NT2/D1 (cell line): ENCODE measurements around the gene DLAT.

Experiments used
- SUZ12 ChIP-seq: IDR thresholded peaks from 2 replicates; pipeline ENCODE4 v1.6.1; 2011; ENCODE audit not compliant: insufficient read length, insufficient read depth; ENCODE audit errors: extremely low read depth
- YY1 ChIP-seq: IDR thresholded peaks from 2 replicates; pipeline ENCODE4 v1.6.1; 2011; ENCODE audit not compliant: insufficient read length, insufficient read depth
- ZNF274 ChIP-seq: IDR thresholded peaks from 2 replicates; pipeline ENCODE4 v1.6.1; 2011; ENCODE audit warnings: mild to moderate bottlenecking, low read depth, low read length

GRCh38 chr11:112057170-112057569 lies 32.0 kb downstream of the DLAT start:
- TF ChIP-seq ZNF274 (no peak), YY1 (no peak), SUZ12 (no peak)
